ENCODE results near the gene NAB2.

The NAB2 gene

GRCh38 chr12:57131896-57132744 is 43.2 kb downstream of the NAB2 start:
- DNase-seq (ENCODE audit: low spot score), result no peak

DNA sequence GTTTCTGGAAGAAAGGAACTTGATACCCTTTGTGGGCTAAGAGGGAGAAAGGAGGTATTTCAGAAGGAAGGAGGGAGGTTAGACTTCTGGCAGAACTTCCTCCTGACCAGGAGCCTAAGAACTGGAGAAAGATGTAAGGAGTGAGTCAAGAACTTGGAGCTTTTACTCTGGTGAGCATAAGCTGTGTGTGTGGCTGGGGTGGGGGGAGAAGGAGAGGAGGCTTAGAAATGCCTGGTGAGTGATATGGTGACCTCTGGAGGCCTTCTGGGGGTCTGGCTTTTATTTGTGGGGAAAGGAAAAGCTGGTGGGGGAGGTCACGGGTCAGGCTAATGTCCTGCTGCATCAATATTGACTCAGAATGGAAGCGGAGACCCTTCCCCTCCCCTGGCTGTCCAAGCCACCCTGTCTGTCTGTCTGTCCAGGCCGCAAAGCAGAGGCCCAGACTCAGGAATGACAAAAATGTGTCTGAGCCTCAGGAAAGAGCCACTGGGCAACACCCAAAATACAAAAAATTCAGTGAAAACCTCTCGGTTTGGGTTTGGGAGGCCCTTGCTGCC is 44.2 kb downstream of the NAB2 start:
- no peak for DNase-seq (ENCODE audit: low spot score)

DNA sequence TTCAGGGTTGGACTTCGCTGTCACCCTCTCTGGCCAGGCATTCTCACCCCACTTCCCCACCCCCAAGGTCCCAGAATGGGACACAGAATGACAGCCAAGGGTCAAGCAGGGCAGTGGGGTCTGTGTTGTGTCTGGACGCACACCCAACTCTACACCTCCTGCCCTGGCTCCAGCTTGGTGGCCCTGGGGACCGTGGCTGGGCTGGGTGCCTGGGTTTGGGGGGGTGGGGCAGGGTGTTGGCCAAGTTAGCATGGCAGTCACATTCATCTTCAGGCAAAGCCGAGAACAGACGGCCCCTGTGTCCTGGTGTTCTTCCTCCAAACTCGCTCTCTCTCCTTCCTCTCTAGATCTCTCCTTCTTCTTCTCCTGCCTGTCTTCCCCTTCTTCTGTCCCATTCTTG is 45.0 kb downstream of the NAB2 start:
- no peak for DNase-seq (ENCODE audit: low spot score)

GRCh38 chr12:57134949-57135348 is 46.0 kb downstream of the NAB2 start:
- no peak for DNase-seq (ENCODE audit: low spot score)

DNA sequence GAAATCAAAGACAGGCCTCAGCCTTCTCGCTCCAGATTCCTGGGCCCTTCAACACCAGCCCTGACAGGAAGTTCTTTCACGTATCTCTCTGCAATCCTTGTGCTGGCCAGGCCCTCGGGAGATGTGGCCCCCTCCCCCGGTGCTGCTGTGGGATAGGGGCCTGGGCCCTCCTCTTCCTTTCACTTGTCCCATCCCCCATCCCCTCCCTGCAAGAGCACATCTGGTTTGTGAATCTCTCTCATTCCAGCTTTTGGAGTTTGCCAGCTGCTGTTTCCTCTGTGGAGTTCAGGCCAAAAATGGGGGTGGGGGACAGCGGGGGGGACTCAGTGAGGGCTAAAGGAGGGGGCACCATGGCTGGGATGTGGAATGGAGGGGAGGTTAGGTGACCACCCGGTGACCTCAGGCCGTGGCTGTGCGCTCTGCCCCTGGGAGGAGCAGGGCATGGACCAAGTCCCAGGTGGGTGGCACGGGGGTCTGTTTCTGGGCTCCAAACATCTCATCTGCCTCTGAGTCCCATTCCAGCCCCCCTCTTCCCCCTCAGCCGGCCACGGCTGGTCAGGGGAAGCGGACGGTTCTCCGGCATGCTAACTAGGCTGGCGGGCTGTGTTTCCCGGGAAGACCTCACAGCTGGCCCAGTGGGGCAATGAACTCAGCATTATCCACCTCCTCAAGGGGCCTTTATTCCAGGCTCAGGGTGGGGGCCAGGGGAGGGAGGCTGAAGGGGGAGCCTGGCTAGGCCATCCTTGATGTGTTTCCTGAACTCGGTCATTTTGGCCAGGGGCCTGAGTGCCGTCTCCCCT is 46.8 kb downstream of the NAB2 start:
- no peak for DNase-seq (ENCODE audit: low spot score)

GRCh38 chr12:57138526-57139272 is 49.8 kb downstream of the NAB2 start:
- no peak for DNase-seq (ENCODE audit: low spot score)

DNA sequence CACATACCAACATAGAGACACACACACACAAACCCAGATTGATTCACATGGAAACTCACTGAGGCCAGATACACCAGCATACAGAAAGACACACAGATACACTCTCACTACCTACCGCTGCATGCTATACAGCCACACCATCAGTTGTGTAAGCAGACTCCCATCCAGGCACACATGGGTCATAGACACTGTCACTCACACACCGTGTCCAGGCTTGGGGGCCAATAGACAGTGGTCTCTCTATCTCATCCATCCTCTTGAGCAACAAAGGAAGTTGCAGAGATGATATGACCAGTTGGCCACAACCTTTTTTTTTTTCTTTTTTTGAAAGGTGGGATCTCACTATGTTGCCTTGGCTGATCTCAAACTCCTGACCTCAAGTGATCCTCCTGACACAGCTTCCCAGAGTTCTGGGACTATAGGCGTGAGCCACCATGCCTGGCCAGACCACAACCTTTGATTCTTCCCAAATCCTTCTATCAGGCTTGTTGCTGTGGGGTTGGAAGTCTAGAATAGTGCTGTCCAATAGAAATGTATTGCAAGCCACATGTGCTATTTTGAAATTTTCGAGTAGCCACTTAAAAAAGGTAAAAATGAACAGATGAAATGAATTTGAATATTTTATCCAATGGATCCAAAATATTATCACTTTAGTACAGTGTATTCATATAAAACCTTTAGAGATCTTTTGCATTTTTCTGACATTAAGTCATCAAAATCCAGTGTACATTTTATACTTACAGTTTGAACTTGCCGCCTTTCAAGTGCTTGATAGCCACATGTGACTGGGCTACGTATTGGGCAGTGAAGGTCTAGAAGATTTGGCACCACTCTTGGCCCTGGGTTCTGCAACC is 51.1 kb downstream of the NAB2 start:
- DNase-seq (ENCODE audit: low spot score), result no peak

DNA sequence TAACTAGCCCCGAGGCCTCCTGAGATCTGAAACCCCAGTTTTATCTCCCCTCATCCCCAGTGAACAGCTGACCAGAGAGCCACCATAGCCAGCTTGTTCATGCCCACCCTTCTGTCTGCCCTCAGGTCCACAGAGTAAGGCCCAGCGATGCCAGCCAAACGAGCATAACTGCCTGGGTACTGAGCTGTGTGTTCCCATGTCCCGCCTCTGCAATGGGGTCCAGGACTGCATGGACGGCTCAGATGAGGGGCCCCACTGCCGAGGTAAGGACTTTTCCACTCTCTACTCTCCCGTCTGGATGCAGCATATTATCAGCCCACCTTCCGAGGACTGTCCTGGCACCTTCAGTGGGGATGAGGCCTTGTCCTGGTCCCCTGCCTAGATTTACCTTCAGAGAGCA is 52.3 kb downstream of the NAB2 start:
- no peak for DNase-seq (ENCODE audit: low spot score)

- no peak for DNase-seq (ENCODE audit: low spot score)
These were observed 53.2 kb downstream of the NAB2 start for GRCh38 chr12:57142121-57142520.

GRCh38 chr12:57142727-57143126 is 53.8 kb downstream of the NAB2 start:
- DNase-seq (ENCODE audit: low spot score), result no peak

DNA sequence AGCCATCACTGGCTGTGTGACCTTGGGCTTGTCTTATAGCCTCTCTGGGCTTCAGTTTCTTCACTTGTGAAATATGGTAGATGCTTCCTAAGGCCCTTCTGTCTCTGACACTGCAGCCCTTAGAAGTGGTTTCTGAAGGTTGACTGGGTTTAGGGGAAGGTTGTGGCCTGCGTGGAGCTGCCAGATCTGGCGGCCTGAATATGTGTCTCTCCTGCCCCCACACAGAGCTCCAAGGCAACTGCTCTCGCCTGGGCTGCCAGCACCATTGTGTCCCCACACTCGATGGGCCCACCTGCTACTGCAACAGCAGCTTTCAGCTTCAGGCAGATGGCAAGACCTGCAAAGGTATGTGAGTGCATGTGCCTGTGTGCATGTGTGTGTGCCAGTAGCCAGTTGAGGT is 54.5 kb downstream of the NAB2 start:
- DNase-seq (ENCODE audit: low spot score), result no peak

All from germinal center (tissue), 1 donor.